Measurements from ENCODE around the gene AKAP1. TPM values are rescaled to one million over a fixed set of nuclear protein-coding genes. Genes with fewer than 3 reads are reported as not detected.
A peak's percentile ranks its signal among the peaks of the same experiment; 100 is the strongest.

The AKAP1 gene
- total RNA-seq, 1 experiment from 2014 or later = 34.9 TPM

GRCh38 chr17:57114085-57114673 lies 29.1 kb downstream of the AKAP1 start:
- no peak overlapping the region for H3K27ac ChIP-seq
- no peaks in the 10 kb centered on the region for H3K9me3 ChIP-seq (ENCODE audit: insufficient read depth, low read depth)
- H3K4me1 ChIP-seq (replicated peaks; ENCODE audit: insufficient read depth) = no peaks in the 10 kb centered on the region
- TF ChIP-seq, protein P1, sequence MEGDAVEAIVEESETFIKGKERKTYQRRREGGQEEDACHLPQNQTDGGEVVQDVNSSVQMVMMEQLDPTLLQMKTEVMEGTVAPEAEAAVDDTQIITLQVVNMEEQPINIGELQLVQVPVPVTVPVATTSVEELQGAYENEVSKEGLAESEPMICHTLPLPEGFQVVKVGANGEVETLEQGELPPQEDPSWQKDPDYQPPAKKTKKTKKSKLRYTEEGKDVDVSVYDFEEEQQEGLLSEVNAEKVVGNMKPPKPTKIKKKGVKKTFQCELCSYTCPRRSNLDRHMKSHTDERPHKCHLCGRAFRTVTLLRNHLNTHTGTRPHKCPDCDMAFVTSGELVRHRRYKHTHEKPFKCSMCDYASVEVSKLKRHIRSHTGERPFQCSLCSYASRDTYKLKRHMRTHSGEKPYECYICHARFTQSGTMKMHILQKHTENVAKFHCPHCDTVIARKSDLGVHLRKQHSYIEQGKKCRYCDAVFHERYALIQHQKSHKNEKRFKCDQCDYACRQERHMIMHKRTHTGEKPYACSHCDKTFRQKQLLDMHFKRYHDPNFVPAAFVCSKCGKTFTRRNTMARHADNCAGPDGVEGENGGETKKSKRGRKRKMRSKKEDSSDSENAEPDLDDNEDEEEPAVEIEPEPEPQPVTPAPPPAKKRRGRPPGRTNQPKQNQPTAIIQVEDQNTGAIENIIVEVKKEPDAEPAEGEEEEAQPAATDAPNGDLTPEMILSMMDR (conservative IDR thresholded peaks at IDR 0.05) = peak; percentile 98
- TF ChIP-seq EZH2 (IDR thresholded peaks at IDR 0.05; ENCODE audit: low read depth) = no peak
- peaks cover 22% of the 10 kb centered on the region; the same call in 1 of the 2 replicates for H3K36me3 ChIP-seq (ENCODE audit: low read depth)
- peaks cover 3% of the 10 kb centered on the region; the same call in 1 of the 2 replicates for H3K79me2 ChIP-seq (ENCODE audit: low read depth)
- no peaks in the 10 kb centered on the region; the same call in 1 of the 2 replicates for H3F3A ChIP-seq (ENCODE audit: insufficient read depth, low read depth)
- no peaks in the 10 kb centered on the region for H3K27me3 ChIP-seq (ENCODE audit: insufficient read depth, low read depth)
- ChIA-PET POLR2A (ENCODE audit: unreplicated experiment) (no interaction called here), CTCF (no interaction called here)
- intact Hi-C loops (cut with micrococcal nuclease; ENCODE audit: unreplicated experiment) = no loop called here
- DNase-seq = peak in 1 of 2 experiments; percentile 43
- no peaks in the 10 kb centered on the region for H3K9me2 ChIP-seq (ENCODE audit: insufficient read depth)
- BruUV-seq (replicated peaks) = no TSS peak
- H4K20me1 ChIP-seq (ENCODE audit: insufficient read depth) = 0 out of 2 replicates have a peak, but pooled peaks cover 3% of the 10 kb centered on the region
- H2AFZ ChIP-seq = no peak overlapping the region
- H3K4me2 ChIP-seq = no peak overlapping the region
- no peak overlapping the region for H3K4me3 ChIP-seq

DNA sequence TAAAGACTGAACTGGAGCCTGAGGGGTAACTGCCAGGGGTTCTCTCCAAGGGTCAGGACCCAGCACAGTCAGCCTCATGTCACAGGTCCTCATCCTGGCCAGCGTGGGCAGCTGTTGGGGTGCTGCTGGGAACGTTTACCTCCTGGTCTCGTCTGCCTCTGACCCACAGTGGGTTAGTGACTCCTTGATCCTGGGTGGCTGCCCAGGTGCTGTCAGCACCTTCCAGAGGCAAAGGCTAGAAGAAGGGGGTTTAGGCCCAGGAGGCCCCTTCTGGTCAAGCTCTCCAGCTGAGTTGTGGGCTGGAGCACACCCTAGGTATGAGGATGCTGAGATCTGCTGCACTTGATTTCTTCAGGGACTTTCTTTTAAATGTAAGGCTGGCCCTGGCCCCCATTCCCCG lies 30.3 kb downstream of the AKAP1 start:
- ChIA-PET CTCF (no interaction called here), POLR2A (ENCODE audit: unreplicated experiment) (no interaction called here)
- H3K9me3 ChIP-seq (ENCODE audit: insufficient read depth, low read depth) = no peaks in the 10 kb centered on the region
- no peaks in the 10 kb centered on the region for H3K4me1 ChIP-seq (replicated peaks; ENCODE audit: insufficient read depth)
- no peaks in the 10 kb centered on the region for H3K27me3 ChIP-seq (ENCODE audit: insufficient read depth, low read depth)
- H3K4me3 ChIP-seq = no peak overlapping the region
- no peaks in the 10 kb centered on the region for H3K79me2 ChIP-seq (ENCODE audit: low read depth)
- no peak for DNase-seq
- H3K9me2 ChIP-seq (ENCODE audit: insufficient read depth) = no peaks in the 10 kb centered on the region
- H3F3A ChIP-seq (ENCODE audit: insufficient read depth, low read depth) = peaks cover 5% of the 10 kb centered on the region; the same call in 1 of the 2 replicates
- no TSS peak for BruUV-seq (replicated peaks)
- no peak overlapping the region for H3K27ac ChIP-seq
- TF ChIP-seq, protein P1 (conservative IDR thresholded peaks at IDR 0.05) = no peak
- TF ChIP-seq EZH2 (IDR thresholded peaks at IDR 0.05; ENCODE audit: low read depth) = no peak
- intact Hi-C loops (cut with micrococcal nuclease; ENCODE audit: unreplicated experiment) = no loop called here
- H3K4me2 ChIP-seq = no peak overlapping the region
- 0 out of 2 replicates have a peak, but pooled peaks cover 3% of the 10 kb centered on the region for H4K20me1 ChIP-seq (ENCODE audit: insufficient read depth)
- H3K36me3 ChIP-seq (ENCODE audit: low read depth) = peaks cover 27% of the 10 kb centered on the region; the same call in 1 of the 2 replicates
- no peak overlapping the region for H2AFZ ChIP-seq

- no peaks in the 10 kb centered on the region for H3K79me2 ChIP-seq (ENCODE audit: low read depth)
- TF ChIP-seq, protein P1 (conservative IDR thresholded peaks at IDR 0.05) = no peak
- no peak for TF ChIP-seq EZH2 (IDR thresholded peaks at IDR 0.05; ENCODE audit: low read depth)
- H3K27me3 ChIP-seq (ENCODE audit: insufficient read depth, low read depth) = no peaks in the 10 kb centered on the region
- no peak overlapping the region for H2AFZ ChIP-seq
- H3K9me3 ChIP-seq (ENCODE audit: insufficient read depth, low read depth) = no peaks in the 10 kb centered on the region
- 0 out of 2 replicates have a peak, but pooled peaks cover 3% of the 10 kb centered on the region for H4K20me1 ChIP-seq (ENCODE audit: insufficient read depth)
- no peaks in the 10 kb centered on the region for H3K4me1 ChIP-seq (replicated peaks; ENCODE audit: insufficient read depth)
- no TSS peak for BruUV-seq (replicated peaks)
- intact Hi-C loops (cut with micrococcal nuclease; ENCODE audit: unreplicated experiment) = no loop called here
- ChIA-PET CTCF (no interaction called here), POLR2A (ENCODE audit: unreplicated experiment) (no interaction called here)
- H3F3A ChIP-seq (ENCODE audit: insufficient read depth, low read depth) = peaks cover 6% of the 10 kb centered on the region; the same call in 1 of the 2 replicates
- no peak overlapping the region for H3K4me2 ChIP-seq
- H3K27ac ChIP-seq = no peak overlapping the region
- no peaks in the 10 kb centered on the region for H3K9me2 ChIP-seq (ENCODE audit: insufficient read depth)
- no peak overlapping the region for H3K4me3 ChIP-seq
- no peak for DNase-seq
- H3K36me3 ChIP-seq (ENCODE audit: low read depth) = peaks cover 32% of the 10 kb centered on the region
Measured at GRCh38 chr17:57115916-57116315, 30.9 kb downstream of the AKAP1 start.

All from PC-9 (cell line).